Activated CD4-positive, alpha-beta T cell treated with anti-CD3 and anti-CD28 coated beads, Interleukin-2, amount 50 U/mL, for 24 hours (primary cell): ENCODE data around the gene ZBED1.
"Not testable (repeated sequence)": the region's sequence is repeated elsewhere in the genome, so short reads cannot be mapped to it uniquely, and the experiment has no call there.

Source experiments
- DNase-seq, 2 donors: peaks; one replicate each; pipeline ENCODE4 v3.0.0-alpha.2; 2020; ENCODE audit warnings: low read depth in 1 of 2, low spot score in 1 of 2

Gene ZBED1

GRCh38 chrX:2477313-2477712 lies 23.5 kb downstream of the ZBED1 start:
- not testable (repeated sequence) for DNase-seq

- no peak for DNase-seq
Measured at GRCh38 chrX:2474963-2475726, 25.6 kb downstream of the ZBED1 start.

GRCh38 chrX:2474280-2474962 lies 26.4 kb downstream of the ZBED1 start:
- no peak for DNase-seq

GRCh38 chrX:2473064-2473463 lies 27.7 kb downstream of the ZBED1 start:
- not testable (repeated sequence) for DNase-seq

GRCh38 chrX:2471641-2472040 lies 29.1 kb downstream of the ZBED1 start:
- no peak for DNase-seq

GRCh38 chrX:2471126-2471525 lies 29.6 kb downstream of the ZBED1 start:
- not testable (repeated sequence) for DNase-seq

- DNase-seq, result not testable (repeated sequence)
Measured at GRCh38 chrX:2469852-2470251, 30.9 kb downstream of the ZBED1 start.

GRCh38 chrX:2469196-2469685 lies 31.5 kb downstream of the ZBED1 start:
- DNase-seq, result no peak

GRCh38 chrX:2468261-2469195 lies 32.2 kb downstream of the ZBED1 start:
- DNase-seq, result no peak

GRCh38 chrX:2466876-2467656 lies 33.7 kb downstream of the ZBED1 start:
- DNase-seq, result no peak

- no peak for DNase-seq
Measured at GRCh38 chrX:2464677-2465166, 36.1 kb downstream of the ZBED1 start.

- no peak for DNase-seq
Measured at GRCh38 chrX:2463973-2464676, 36.7 kb downstream of the ZBED1 start.

GRCh38 chrX:2463481-2463880 lies 37.3 kb downstream of the ZBED1 start:
- not testable (repeated sequence) for DNase-seq

- no peak for DNase-seq
Measured at GRCh38 chrX:2462780-2463179, 38.0 kb downstream of the ZBED1 start.

- DNase-seq, result no peak
Measured at GRCh38 chrX:2462074-2462473, 38.7 kb downstream of the ZBED1 start.

- no peak for DNase-seq
Measured at GRCh38 chrX:2461711-2462016, 39.1 kb downstream of the ZBED1 start.

GRCh38 chrX:2460821-2461710 lies 39.7 kb downstream of the ZBED1 start:
- DNase-seq, result not testable (repeated sequence)

- DNase-seq, result not testable (repeated sequence)
Measured at GRCh38 chrX:2460048-2460447, 40.7 kb downstream of the ZBED1 start.

GRCh38 chrX:2458309-2458708 lies 42.5 kb downstream of the ZBED1 start:
- DNase-seq, result no peak
